Stimulated activated CD8-positive, alpha-beta memory T cell treated with anti-CD3 and anti-CD28 coated beads, Interleukin-4, amount 100 ng/mL, for 1 hour (primary cell): ENCODE results near the gene EIF4E2.
"Not testable (repeated sequence)": the region's sequence is repeated elsewhere in the genome, so short reads cannot be mapped to it uniquely, and the experiment has no call there.

ENCODE experiments used
- DNase-seq, 2 donors: peaks; one replicate each; pipeline ENCODE4 v3.0.0-alpha.2; 2020; ENCODE audit warnings: low read depth in 2 of 2, low spot score in 1 of 2

Gene EIF4E2

DNA sequence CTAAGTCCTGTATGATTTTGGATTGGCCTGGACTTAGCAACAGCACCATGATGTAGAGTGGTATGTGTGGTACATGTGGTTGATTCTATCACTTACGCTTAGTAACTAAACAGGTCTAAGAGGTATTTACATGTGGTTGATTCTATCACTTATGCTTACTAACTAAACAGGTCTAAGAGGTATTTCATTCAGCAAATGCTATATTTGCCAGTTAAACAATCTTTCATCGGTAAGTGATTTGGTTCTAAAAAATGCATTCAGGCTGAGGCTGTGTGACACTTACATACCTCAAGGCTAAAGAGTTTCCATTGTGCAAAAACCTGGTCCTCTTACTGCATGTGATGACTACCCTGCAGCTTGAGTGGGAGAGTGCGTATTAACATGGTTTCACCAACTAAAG lies 13.1 kb downstream of the EIF4E2 start:
- no peak for DNase-seq

DNA sequence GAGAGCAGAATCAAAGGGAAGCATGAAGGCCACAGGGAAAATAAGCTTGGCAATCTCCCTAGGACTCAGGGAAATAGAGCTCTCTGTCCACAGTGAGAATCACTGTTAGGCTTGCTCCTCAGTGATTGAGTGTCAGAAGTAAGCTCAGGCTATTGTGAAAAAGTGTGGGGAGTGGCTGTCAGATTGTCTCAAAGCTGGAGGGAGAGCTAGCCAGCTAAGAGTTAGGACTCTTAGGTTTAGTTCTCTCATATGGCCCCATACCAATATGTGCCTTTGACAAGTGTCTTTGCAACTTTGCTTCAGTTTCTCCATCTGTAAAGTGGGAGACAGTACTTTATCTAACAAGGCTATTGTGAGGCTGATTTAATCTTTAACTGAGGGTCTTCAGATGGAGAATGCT lies 17.2 kb downstream of the EIF4E2 start:
- DNase-seq, result no peak

DNA sequence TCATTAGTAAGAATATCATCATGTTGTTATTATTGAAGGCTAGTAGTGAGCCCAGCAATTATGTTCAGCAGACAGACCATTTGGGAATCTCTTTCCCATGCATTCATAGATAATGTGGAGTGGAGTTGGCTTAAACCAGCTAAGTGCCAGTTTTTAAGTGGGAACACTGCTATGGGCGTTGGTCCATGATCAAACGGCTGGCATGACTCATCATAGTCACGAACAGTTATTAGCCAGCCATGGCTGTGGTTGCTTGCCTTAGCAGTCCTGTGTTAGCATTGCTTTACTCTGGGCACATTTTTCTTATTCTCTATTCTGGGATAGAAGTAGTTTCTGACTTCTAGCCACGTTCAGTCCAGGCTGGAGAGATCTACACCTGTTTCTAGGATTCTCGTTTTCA lies 17.7 kb downstream of the EIF4E2 start:
- DNase-seq, result no peak

DNA sequence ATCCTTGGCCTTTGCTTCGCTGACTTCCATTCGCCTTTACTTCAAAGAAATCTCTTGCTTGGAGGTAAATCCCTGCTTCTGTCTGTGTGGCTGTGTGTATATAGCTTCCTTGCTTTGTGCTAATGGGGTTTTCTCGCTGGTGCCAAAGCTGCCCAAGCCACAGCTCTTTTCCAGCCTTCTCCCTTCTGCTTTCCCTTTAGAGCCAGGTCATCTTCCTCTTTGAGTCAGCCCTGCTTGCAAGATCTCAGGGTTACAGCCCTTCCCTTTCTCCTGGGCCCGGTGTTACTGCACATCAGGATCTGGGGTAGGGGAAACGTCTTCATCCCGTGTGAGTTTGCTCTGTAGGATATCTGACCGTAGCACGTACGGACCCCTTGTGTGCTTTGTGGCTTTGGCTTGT lies 19.1 kb downstream of the EIF4E2 start:
- DNase-seq, result no peak

DNA sequence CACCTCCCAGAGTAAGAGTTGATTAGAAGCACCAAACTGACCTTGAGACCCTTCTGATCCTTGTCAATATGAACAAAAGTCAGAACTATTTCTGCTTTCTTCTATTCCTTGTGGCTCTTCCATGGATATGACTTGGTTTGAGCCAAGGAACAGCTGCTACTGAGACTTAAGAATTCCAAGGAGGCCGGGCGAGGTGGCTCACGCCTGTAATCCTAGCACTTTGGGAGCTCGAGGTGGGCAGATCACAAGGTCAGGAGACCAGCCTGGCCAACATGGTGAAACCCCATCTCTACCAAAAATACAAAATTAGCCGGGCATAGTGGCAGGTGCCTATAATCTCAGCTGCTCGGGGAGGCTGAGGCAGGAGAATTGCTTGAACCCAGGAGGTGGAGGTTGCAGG lies 20.0 kb downstream of the EIF4E2 start:
- DNase-seq, result not testable (repeated sequence)

DNA sequence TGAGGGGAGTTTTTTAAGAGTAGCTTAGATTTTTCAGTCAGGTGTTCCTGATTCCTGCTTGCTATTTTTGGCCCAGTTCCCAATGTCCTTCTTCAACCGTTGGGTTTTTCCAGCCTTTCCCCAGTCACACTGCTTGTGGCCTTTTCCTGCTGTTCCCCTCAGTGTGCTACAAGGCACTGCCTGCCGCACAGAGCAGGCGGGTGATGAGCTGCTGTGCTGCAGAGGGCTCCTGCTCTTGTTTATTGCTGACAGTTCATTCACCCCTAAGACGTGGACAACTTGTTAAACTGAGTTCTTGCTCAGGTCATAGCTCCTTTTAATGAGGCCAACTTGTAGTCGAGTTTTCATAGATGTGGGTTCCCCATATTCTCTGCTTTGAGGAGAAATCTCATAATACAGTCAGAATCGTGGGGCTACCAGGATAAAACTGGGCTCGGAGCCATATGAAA lies 20.6 kb downstream of the EIF4E2 start:
- DNase-seq, result no peak

DNA sequence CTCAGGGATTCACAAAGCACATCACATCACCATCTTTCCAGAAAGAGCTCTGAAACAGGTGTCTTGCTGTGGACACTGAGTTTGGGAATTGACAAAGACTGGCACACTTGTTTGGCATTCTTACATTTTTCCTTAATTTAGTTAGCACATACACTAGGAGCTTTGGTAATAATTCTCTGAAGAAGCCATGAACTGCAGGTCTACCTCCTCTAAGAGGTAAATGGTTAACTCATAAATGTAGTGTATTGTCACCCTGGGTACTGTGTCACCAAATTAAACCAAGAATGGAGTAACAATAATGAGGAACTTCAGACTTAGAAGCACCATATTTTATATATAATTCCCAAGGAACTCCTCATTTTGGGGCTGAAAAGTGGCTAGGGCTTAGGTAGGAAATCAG lies 22.6 kb downstream of the EIF4E2 start:
- DNase-seq, result no peak

DNA sequence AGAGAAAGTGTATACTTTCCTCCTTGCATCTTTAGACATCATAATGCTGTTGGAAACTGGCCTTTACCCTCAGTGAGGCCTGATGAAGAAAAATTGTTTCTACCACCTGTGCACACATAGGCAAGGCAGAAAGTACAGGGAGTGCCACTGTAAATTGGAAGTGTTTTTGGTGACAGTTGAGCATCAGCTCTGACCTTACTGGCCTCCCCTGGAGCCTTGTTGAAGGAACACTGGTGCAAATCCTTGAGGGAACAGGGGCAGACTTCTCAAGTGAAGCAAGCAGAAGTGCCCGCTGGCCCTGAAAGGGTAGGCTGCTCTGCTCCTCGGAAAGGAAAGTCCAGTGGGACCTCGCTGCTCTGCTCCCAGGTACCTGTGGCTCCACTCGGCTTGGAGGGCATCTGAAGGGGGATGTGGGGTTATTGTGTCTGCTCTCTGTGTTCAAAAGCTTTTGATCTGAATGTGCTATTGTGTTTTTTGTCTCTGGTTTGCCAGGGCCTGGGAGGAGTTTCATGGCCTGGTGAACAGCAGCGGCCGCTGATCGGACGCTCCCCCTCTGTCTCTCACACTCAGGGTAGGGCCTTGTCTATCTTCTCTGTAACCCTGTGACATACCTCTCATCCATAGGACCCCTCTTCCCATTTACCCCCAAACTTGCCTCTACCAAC lies 23.4 kb downstream of the EIF4E2 start:
- DNase-seq, result no peak

DNA sequence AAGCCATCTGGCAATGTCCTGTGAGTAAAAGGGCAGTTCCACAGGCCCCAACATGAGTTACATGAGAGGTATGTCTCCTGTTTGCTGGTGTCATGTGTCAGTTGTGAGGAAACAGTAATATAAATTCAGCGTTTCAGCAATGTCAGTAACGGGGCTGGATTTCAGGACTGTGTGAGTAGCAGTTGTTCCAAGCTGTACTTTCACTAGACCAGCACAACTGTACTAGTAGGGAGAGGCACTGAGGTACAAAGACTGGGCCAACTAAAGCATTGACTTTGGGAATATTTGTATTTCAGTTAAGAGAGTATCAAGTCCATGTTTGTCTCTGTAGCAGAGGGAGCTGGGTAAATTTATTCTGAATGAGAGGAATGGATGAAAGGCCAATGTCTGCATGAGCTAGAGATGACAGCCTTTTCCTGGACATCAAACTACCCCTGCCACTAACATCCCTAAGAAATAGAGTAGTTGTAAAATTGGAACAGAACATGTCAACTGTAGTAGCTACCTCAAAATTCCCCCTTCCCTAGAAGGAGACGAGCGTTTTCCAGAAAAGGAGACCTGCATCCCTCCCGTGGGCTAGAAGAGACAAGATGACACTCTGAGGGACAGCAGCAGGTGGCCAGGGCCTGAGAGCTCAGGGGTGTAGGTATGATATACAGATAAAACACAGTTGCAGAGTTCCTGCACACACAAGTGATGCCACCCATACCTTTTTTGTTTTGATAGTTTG lies 24.4 kb downstream of the EIF4E2 start:
- DNase-seq, result no peak

DNA sequence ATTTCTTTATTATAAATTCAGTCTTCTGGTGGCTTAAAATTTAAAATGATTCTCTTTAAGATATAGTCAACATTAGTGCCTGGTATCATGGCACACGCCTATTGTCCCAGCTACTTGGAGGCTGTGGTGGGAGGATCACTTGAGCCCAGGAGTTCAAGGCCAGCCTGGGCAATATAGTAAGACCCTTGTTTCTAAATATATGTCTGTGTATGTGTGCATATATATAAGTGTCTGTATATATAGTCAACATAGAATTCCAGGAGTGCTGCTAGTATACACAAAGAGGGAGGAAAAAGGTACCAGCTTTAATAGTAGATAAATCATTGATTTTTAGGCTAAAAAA lies 24.9 kb downstream of the EIF4E2 start:
- no peak for DNase-seq

DNA sequence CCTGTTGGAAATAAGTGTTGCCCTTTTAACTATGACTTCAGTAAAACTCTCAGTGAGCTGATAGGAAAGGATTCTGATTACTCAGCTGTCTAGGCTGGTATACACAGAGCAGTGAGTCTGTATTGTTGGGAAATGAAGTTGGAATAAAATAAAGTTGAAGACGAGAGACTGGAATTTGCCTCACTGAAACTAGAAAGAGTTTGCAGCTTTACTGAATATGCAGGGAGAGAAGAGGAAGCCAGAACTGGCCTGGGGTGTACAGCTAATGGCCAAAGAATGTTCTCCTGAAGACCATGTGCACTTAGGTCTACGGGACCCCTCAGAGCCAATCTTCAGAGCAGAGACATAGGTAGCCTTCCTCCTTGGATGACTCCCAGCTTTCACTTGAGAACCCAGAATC lies 26.5 kb downstream of the EIF4E2 start:
- no peak for DNase-seq

DNA sequence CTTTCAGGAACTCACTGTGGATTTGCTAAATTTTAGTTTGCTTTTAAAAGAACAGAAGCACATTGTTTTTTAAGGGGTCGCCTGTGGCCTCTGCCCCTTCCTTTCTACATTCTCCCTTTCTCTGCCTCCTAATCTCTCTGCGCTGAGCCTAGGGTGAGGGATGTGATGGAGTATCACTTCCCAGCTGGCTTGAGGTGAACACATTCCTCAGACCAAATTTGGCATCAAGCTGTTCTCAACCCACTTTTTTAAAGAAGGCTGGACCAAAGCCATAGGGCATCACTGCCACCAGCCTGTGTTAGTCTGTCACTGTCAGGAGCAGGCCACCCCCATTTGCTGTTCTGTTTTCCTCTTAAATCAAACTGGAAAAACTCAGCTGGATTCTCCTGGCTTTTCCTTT lies 27.4 kb downstream of the EIF4E2 start:
- no peak for DNase-seq

DNA sequence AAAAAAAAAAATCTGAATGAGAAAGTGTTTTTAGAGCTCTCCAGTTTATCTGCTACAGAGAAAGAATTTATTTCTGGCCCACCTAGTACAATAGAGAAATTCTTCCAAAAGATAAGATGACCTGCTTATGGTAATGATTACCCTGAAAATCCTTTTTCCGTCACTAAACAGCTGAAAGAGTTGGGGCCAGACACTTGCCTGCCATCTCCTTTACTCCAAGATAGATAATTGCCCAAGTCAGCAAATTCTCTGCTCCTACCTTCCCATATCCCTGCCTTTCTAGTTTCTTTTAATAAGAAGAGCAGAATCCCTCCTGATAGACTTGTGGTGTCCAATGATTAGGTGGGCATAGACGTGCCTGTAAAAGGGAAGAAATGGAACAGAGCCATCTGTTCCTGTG lies 28.1 kb downstream of the EIF4E2 start:
- no peak for DNase-seq

DNA sequence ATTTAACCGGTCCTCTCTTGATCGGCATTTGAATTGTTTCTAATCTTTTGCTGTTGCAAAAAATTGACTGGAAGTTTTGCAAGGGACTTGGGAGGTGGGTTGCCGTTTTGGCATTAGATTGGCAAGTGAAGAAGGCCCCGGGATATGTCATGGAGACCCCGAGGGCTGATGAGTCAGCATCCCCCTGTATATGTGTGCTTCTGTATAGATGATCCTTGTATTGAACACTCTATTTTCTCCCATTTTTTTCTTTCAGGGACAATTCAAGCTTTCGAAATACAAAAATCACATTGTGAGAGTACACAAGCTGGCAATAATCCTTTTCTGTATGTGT lies 30.1 kb downstream of the EIF4E2 start:
- DNase-seq, result no peak

DNA sequence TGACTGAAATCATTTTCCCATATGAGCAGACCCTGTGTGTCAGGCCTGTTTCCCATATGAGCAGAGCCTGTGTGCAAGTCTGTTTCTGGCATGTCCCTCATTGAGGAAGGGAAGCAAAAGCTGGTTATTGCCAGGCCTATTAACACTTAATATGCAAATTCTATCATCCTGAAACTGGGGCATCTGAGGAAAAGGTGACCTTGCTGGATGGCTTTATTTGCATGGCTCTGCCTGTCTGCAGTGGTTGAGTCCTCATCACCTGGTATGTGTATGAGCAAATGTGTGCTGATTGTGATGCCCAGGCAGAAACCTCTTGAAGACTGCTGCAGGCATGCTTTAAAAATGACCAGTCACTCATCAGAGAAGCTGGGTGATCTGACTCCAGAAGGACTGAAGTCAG lies 31.2 kb downstream of the EIF4E2 start:
- no peak for DNase-seq

DNA sequence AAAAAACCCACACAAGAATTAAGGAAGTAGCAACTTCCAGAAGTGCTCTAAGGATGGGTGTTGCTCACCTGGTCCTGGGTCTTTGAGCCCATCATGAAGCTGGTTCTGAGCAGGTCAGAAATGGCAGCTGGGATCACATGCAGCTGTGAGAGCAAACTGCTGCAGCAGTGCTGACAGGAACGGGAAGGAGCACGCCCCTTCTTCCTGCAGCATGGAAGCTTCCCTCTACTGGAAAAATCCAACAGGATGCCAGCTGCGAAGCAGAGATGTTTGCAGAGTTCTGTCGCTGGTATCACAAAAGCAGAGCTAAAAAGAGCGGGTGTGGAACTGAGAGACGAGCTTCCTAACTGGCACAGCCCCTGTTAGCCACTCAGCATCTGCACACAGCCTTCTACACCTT lies 33.7 kb downstream of the EIF4E2 start:
- DNase-seq, result no peak

DNA sequence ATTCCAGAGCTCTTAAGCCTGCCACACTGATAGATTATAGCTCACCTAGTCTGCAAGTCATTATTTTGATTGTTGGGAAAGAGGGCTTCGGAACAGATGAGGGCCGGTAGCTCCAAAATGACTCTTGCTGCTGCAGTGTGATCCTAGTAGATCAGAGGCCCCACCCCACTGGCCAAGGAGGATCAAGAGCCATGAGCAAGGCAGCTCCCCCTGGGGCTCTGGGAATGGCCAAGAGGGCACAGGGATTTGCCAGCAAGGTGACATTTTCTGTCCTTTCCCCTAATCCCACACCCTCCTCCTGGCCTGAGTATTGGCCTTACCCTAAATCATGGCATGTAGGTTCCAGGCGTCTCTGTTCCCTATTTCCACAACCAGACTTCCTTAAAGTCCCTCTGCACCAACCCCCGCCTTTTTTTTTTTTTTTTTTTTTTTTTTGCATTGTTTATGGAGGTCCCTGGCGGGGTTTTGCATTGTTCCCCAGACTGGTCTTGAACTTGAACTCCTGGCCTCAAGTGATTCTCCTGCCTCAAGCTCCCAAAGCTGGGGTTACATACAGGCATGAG lies 36.5 kb downstream of the EIF4E2 start:
- DNase-seq, result no peak

DNA sequence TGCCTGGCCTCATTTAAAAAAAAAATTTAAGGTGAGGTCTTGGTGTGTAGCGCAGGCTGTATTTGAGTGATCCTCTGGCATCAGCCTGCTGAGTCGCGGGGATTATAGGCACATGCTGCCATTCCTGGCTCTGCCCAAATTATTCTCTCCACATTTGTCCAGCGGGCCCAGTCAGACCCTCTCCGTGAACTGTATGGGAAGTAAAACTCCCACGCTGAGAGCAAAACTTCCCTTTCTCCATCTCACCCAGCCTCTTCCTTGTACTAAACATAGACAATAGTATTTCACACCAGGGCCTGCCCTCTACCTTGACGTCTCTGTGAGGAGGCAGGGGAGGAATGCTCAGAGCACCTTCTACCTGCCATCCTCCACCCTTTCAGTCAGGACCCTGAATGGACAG lies 37.0 kb downstream of the EIF4E2 start:
- DNase-seq, result no peak

DNA sequence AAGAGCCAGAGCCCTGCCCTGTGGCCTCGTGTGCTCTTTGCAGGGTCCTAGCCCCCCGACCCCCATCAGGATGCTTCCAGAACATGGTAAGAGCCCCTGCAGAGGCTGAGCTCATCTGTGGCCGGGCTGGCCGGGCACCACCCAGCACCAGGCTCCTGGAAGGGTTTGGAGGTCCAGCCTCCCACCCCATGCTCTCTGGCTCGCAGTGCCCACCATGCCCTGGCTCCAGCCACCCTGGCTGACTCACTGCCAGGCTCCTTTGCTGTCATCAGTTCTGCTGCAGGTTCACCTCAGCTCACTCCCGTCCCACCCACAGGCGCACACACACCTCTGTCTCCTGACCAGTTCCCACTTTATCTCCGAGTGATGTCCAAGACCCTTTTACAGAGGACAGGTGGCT lies 37.5 kb downstream of the EIF4E2 start:
- DNase-seq, result no peak

DNA sequence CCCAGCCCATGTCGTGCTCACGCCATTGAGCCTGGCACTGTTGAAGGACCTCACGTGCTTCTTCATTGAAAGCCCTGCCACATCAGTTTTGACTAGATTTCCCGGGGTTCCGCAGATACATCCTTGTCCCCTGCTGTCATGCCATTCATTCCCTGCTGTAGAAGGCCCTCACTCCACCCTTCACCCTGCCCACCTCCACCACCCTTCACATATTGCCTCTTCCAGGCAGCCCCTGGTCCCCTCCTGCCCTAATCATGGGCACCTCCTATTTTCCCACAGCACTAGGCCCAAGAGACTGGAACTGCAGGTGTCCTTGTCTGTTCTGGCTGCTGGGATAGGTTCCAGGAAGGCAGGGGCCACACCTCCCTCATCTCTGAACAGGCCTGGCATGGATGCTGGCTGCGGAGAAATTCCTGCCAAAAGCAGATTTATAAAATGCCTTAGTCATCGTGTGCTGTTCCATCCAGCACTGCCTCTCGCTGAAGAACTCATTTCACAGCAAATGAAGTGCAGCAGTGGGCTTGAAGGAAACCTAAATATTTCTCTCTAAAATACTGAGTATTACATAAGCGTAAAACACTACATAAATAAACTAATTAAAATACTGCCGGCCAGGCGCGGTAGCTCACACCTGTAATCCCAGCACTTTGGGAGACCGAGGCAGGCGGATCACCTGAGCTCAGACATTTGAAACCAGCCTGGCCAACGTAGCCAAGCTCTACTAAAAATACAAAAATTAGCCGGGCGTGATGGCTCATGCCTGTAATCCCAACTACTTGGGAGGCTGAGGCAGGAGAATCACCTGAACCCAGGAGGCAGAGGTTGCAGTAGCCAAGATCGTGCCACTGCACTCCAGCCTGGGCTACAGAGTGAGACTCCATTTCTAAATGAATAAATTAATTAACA lies 38.4 kb downstream of the EIF4E2 start:
- no peak for DNase-seq

DNA sequence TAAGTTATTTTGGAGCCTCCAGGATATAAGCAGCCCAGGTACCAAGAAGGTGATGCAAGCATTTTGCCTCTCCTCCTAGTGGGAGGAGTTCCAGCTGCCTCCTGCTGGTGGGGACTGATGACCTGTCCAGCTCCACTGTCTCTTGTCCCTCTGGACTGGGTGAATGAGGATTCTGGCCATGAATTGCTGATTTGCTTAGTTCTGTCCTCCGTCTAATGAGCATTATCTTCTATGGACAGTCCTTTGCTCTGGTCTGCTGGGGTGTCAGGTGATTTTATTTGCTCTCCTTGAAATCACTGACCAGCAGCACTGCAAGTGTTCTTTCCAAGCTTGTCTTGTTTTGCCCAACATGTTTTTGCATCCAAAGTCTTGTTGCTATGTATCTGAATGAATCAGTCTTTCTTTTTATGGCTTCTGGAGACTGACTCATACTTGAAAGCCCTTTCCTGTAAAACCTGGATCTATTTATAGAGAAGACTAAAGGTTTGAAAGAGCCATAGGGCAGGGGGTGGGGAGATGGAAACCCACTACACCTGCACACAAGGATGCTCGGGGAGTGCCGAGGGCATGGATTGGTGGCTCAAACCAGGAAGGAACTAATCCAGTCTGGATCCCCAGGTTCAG lies 42.4 kb downstream of the EIF4E2 start:
- no peak for DNase-seq
